HEK293 (cell line): ENCODE results near the gene PAIP2.

ENCODE experiments used
- CTCF ChIA-PET: fragments of 350-600 bp; formaldehyde crosslinking; extraction: SDS; loops from one replicate; lab custom pipeline; 2021; ENCODE audit warnings: antibody characterized with exemption; lab: Yijun Ruan, JAX
- POLR2A ChIA-PET: fragments of 300-600 bp; formaldehyde crosslinking; extraction: SDS; loops from one replicate; lab custom pipeline; 2020; ENCODE audit warnings: antibody characterized with exemption, inconsistent platforms; lab: Yijun Ruan, JAX
- H3K27ac ChIP-seq: fragments of 200-500 bp; sonication (Bioruptor generic); 2 replicates; pipeline ENCODE4 v1.5.1; 2014; ENCODE audit warnings: low read depth, low read length, control low read depth, inconsistent platforms; ENCODE audit errors: extremely low read depth
- H3K36me3 ChIP-seq, 2 experiments: fragments of 200-500 bp in 1 of 2; sonication (Bioruptor generic) in 1 of 2; 1 replicate in 1 of 2; 2 replicates in 1 of 2; pipeline ENCODE4 v1.5.1; 2014 to 2017; ENCODE audit warnings: inconsistent platforms in 2 of 2, low read length in 2 of 2; ENCODE audit not compliant: control insufficient read depth in 2 of 2, insufficient read depth in 1 of 2
- H3K4me1 ChIP-seq: fragments of 200-500 bp; sonication (Bioruptor generic); 2 replicates; pipeline ENCODE4 v1.5.1; 2014; ENCODE audit warnings: mild to moderate bottlenecking, low read length, inconsistent platforms; ENCODE audit not compliant: control insufficient read depth, insufficient read depth
- H3K4me3 ChIP-seq: 2 replicates; pipeline ENCODE4 v1.5.1; 2011; ENCODE audit warnings: low read depth, mild to moderate bottlenecking, control low read depth, low read length, moderate library complexity
- H3K9me3 ChIP-seq: fragments of 200-500 bp; sonication (Bioruptor generic); 2 replicates; pipeline ENCODE4 v1.5.1; 2014; ENCODE audit warnings: low read depth, low read length, inconsistent platforms; ENCODE audit not compliant: control insufficient read depth, insufficient read depth
- KLF1 ChIP-seq: fragments of 450-650 bp; formaldehyde crosslinking; IDR thresholded peaks from 2 replicates; pipeline ENCODE4 v1.5.1; 2016; ENCODE audit warnings: missing biosample characterization, missing genetic modification characterization
- KLF17 ChIP-seq: fragments of 450-650 bp; formaldehyde crosslinking; IDR thresholded peaks from 2 replicates; pipeline ENCODE4 v1.5.1; 2016; ENCODE audit warnings: missing biosample characterization, missing genetic modification characterization
- PRDM10 ChIP-seq: fragments of 450-650 bp; formaldehyde crosslinking; IDR thresholded peaks from 2 replicates; pipeline ENCODE4 v1.5.1; 2016; ENCODE audit warnings: missing biosample characterization, missing genetic modification characterization
- SALL2 ChIP-seq: fragments of 450-650 bp; formaldehyde crosslinking; IDR thresholded peaks from 2 replicates; pipeline ENCODE4 v1.5.0; 2017; ENCODE audit warnings: missing biosample characterization, mild to moderate bottlenecking, missing genetic modification characterization, borderline replicate concordance
- SCRT1 ChIP-seq: fragments of 450-650 bp; formaldehyde crosslinking; IDR thresholded peaks from 2 replicates; pipeline ENCODE4 v1.5.1; 2016; ENCODE audit warnings: missing biosample characterization, missing genetic modification characterization, borderline replicate concordance
- SETDB1 ChIP-seq: IDR thresholded peaks from one replicate; pipeline ENCODE4 v1.6.1; 2017; ENCODE audit warnings: mild to moderate bottlenecking, low read length, moderate library complexity, mixed read lengths; ENCODE audit not compliant: insufficient read length
- ZFP41 ChIP-seq: fragments of 450-650 bp; formaldehyde crosslinking; IDR thresholded peaks from 2 replicates; pipeline ENCODE4 v1.5.1; 2016; ENCODE audit warnings: missing biosample characterization, missing genetic modification characterization, borderline replicate concordance
- ZIC2 ChIP-seq: fragments of 450-650 bp; formaldehyde crosslinking; IDR thresholded peaks from 2 replicates; pipeline ENCODE4 v1.5.1; 2016; ENCODE audit warnings: missing biosample characterization, missing genetic modification characterization
- ZNF10 ChIP-seq: fragments of 450-650 bp; formaldehyde crosslinking; IDR thresholded peaks from 2 replicates; pipeline ENCODE4 v1.5.1; 2017; ENCODE audit warnings: missing biosample characterization, missing genetic modification characterization
- ZNF138 ChIP-seq: fragments of 450-650 bp; formaldehyde crosslinking; IDR thresholded peaks from 2 replicates; pipeline ENCODE4 v1.5.1; 2016; ENCODE audit warnings: missing biosample characterization, missing genetic modification characterization, borderline replicate concordance
- ZNF148 ChIP-seq: fragments of 450-650 bp; formaldehyde crosslinking; IDR thresholded peaks from 2 replicates; pipeline ENCODE4 v1.5.0; 2017; ENCODE audit warnings: missing biosample characterization, missing genetic modification characterization, borderline replicate concordance
- ZNF223 ChIP-seq: fragments of 450-650 bp; formaldehyde crosslinking; IDR thresholded peaks from 2 replicates; pipeline ENCODE4 v1.5.1; 2016; ENCODE audit warnings: missing biosample characterization, missing genetic modification characterization
- ZNF23 ChIP-seq: fragments of 450-650 bp; formaldehyde crosslinking; IDR thresholded peaks from 2 replicates; pipeline ENCODE4 v1.5.1; 2016; ENCODE audit warnings: missing biosample characterization, missing genetic modification characterization, borderline replicate concordance
- ZNF239 ChIP-seq: fragments of 450-650 bp; formaldehyde crosslinking; IDR thresholded peaks from 2 replicates; pipeline ENCODE4 v1.5.1; 2016; ENCODE audit warnings: missing biosample characterization, missing genetic modification characterization
- ZNF280D ChIP-seq: fragments of 450-650 bp; formaldehyde crosslinking; IDR thresholded peaks from 2 replicates; pipeline ENCODE4 v1.5.1; 2016; ENCODE audit warnings: missing biosample characterization, missing genetic modification characterization
- ZNF362 ChIP-seq: fragments of 450-650 bp; formaldehyde crosslinking; IDR thresholded peaks from 2 replicates; pipeline ENCODE4 v1.5.1; 2016; ENCODE audit warnings: missing biosample characterization, missing genetic modification characterization
- ZNF366 ChIP-seq: fragments of 450-650 bp; formaldehyde crosslinking; conservative IDR thresholded peaks from 2 replicates; pipeline ENCODE4 v1.5.1; 2016; ENCODE audit warnings: missing biosample characterization, missing genetic modification characterization
- ZNF473 ChIP-seq: fragments of 450-650 bp; formaldehyde crosslinking; IDR thresholded peaks from 2 replicates; pipeline ENCODE4 v1.5.1; 2017; ENCODE audit warnings: missing biosample characterization, missing genetic modification characterization
- ZNF501 ChIP-seq: fragments of 450-650 bp; formaldehyde crosslinking; IDR thresholded peaks from 2 replicates; pipeline ENCODE4 v1.5.1; 2016; ENCODE audit warnings: missing biosample characterization, missing genetic modification characterization
- ZNF580 ChIP-seq: fragments of 450-650 bp; formaldehyde crosslinking; IDR thresholded peaks from 2 replicates; pipeline ENCODE4 v1.5.1; 2016; ENCODE audit warnings: missing biosample characterization, missing genetic modification characterization
- ZNF624 ChIP-seq: fragments of 450-650 bp; formaldehyde crosslinking; IDR thresholded peaks from 2 replicates; pipeline ENCODE4 v1.5.1; 2017; ENCODE audit warnings: missing biosample characterization, missing genetic modification characterization
- ZNF791 ChIP-seq: fragments of 450-650 bp; formaldehyde crosslinking; IDR thresholded peaks from 2 replicates; pipeline ENCODE4 v1.5.1; 2016; ENCODE audit warnings: missing biosample characterization, missing genetic modification characterization
- ZNF843 ChIP-seq: fragments of 450-650 bp; formaldehyde crosslinking; IDR thresholded peaks from 2 replicates; pipeline ENCODE4 v1.5.1; 2016; ENCODE audit warnings: missing biosample characterization, missing genetic modification characterization

The PAIP2 gene

GRCh38 chr5:139377226-139377625 is 35.6 kb downstream of the PAIP2 start:
- Histone ChIP-seq H3K4me1 (no peaks in the 10 kb centered on the region), H3K27ac (no peak overlapping the region), H3K36me3 (peaks cover 10 to 17% of the 10 kb centered on the region in 2 experiments; a peak in 2 of 3 replicates), H3K4me3 (no peak overlapping the region), H3K9me3 (no peaks in the 10 kb centered on the region)
- POLR2A ChIA-PET, result no interaction called here
- CTCF ChIA-PET, result no interaction called here
- no peak for TF ChIP-seq ZNF843 (tag by site-specific recombination)
- TF ChIP-seq ZNF10 (tag by site-specific recombination), result no peak
- TF ChIP-seq SCRT1, result no peak
- TF ChIP-seq ZNF580 (tag by site-specific recombination), result no peak
- TF ChIP-seq ZNF501, result no peak
- TF ChIP-seq KLF1, result no peak
- 0 out of 2 replicates have a peak, but pooled peaks have one; percentile 23 for TF ChIP-seq PRDM10 (tag by site-specific recombination)
- peak; percentile 43 for TF ChIP-seq ZIC2 (tag by site-specific recombination)

GRCh38 chr5:139378101-139378825 is 36.6 kb downstream of the PAIP2 start:
- H3K4me1 ChIP-seq, result no peaks in the 10 kb centered on the region
- H3K27ac ChIP-seq, result no peak overlapping the region
- H3K36me3 ChIP-seq, result peaks cover under 1 to 14% of the 10 kb centered on the region in 2 experiments; a peak in 2 of 3 replicates
- ChIA-PET POLR2A (no interaction called here), CTCF (interaction anchor here (0.6 to 1.2 kb wide), 3 partner anchors 12 to 651 kb away, joined by 3 to 4 read pairs (median 3); no protein-coding TSS in a partner anchor)
- H3K4me3 ChIP-seq, result no peak overlapping the region
- no peaks in the 10 kb centered on the region for H3K9me3 ChIP-seq
- no peak for TF ChIP-seq SALL2 (tag by site-specific recombination)
- no peak for TF ChIP-seq KLF17 (tag by site-specific recombination)
- no peak for TF ChIP-seq ZNF280D (tag by site-specific recombination)
- TF ChIP-seq SETDB1, result no peak
- TF ChIP-seq ZNF239 (tag by site-specific recombination), result no peak
- TF ChIP-seq ZNF138 (tag by site-specific recombination), result no peak
- no peak for TF ChIP-seq ZNF362 (tag by site-specific recombination)
- no peak for TF ChIP-seq ZNF223 (tag by site-specific recombination)
- no peak for TF ChIP-seq ZNF23 (tag by site-specific recombination)
- TF ChIP-seq ZNF148, result no peak
- no peak for TF ChIP-seq ZNF791 (tag by site-specific recombination)
- no peak for TF ChIP-seq ZFP41
- TF ChIP-seq ZNF366 (tag by site-specific recombination), result no peak
- no peak for TF ChIP-seq ZNF624 (tag by site-specific recombination)
- no peak for TF ChIP-seq ZNF473 (tag by site-specific recombination)
